H7 (cell line): ENCODE data around the gene COL9A1. TPM values are rescaled to one million over a fixed set of nuclear protein-coding genes. Genes with fewer than 3 reads are reported as not detected.
A peak's percentile ranks its signal among the peaks of the same experiment; 100 is the strongest.
"Not testable (repeated sequence)": the region's sequence is repeated elsewhere in the genome, so short reads cannot be mapped to it uniquely, and the experiment has no call there.

ENCODE experiments used
- DNase-seq: peaks from one replicate; pipeline ENCODE4 v3.0.0; 2012
- H3K27me3 ChIP-seq: 2 replicates; pipeline ENCODE4 v1.6.0; 2011; ENCODE audit warnings: mild to moderate bottlenecking, low read length; ENCODE audit not compliant: control insufficient read depth, insufficient read depth
- H3K36me3 ChIP-seq: replicated peaks from 2 replicates; pipeline ENCODE4 v1.5.1; 2011; ENCODE audit warnings: low read length; ENCODE audit not compliant: control insufficient read depth, insufficient read depth
- H3K4me3 ChIP-seq: 2 replicates; pipeline ENCODE4 v1.5.1; 2011; ENCODE audit warnings: low read depth, mild to moderate bottlenecking, control low read depth, low read length, moderate library complexity; ENCODE audit not compliant: insufficient read depth
- total RNA-seq: library from RNA; depleted of rRNA; stranded (reverse); fragments of >200 nt; shearing (Covaris generic); gene quantifications from 2 replicates; pipeline ENCODE4 v1.2.3, GENCODE V29; 2014; rRNA removed

The COL9A1 gene
- total RNA-seq = 2.5 and 4.7 TPM in 2 replicates

GRCh38 chr6:70303034-70303525 lies at the start of gene COL9A1:
Gene COL9A1, minus strand, starts transcription at chr6:70303084. Its CDS starts 160 bp downstream, at chr6:70302924.
- no peak for DNase-seq
- Histone ChIP-seq H3K4me3 (no peak within 1 kb of the TSS), H3K36me3 (no peaks in the 10 kb centered on the region), H3K27me3 (no peaks in the 10 kb centered on the region)

DNA sequence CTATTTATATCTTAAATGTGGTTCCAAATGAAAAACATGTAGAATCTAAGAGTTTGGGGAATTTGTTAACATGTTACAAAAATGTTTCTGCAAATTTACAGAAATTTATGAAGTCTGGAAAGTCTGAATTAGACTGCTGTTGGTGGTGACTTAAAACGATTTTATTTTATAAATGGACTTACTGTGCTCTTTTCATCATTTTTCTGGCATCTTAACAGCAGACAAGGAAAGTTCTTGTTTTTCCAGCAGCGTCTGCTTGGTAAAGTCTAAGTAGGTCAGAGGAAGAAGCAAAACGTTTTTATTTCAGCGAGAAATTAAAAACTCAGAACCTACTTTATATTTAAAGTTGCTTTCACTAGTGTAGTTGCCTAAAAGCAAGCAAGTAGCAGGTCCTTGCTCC lies 48.6 kb upstream of the COL9A1 start:
- H3K27me3 ChIP-seq = no peaks in the 10 kb centered on the region
- H3K4me3 ChIP-seq = no peak overlapping the region
- H3K36me3 ChIP-seq = no peaks in the 10 kb centered on the region
- DNase-seq = no peak

DNA sequence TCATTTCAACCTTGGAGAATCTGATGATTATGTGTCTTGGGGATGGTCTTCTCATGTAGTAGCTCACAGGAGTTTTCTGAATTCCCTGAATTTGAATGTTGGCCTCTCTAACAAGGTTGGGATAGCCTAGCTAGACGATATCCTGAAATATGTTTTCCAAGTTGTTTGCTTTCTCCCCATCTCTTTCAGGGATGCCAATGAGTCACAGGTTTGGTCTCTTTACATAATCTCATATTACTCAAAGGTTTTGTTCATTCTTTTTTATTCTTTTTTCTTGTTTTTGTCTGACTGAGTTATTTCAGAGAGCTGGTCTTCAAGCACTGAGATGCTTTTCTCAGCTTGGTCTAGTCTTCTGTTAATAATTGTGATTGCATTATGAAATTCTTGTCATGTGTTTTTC lies 42.7 kb upstream of the COL9A1 start:
- H3K4me3 ChIP-seq = no peak overlapping the region
- H3K27me3 ChIP-seq = no peaks in the 10 kb centered on the region
- DNase-seq = no peak
- H3K36me3 ChIP-seq = no peaks in the 10 kb centered on the region

DNA sequence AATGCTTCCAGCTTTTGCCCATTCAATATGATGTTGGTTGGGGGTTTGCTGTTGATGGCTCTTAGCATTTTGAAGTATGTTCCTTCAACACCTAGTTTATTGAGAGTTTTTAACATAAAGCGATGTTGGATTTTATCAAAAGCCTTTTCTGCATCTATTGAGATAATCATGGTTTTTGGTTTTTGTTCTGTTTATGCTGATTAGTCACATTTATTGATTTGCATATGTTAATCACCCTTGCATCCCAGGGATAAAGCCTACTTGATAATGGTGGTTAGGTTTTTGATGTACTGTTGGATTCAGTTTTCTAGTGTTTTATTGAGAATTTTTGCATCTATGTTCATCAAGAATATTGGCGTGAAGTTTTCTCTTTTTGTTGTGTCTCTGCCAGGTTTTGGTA lies 40.4 kb upstream of the COL9A1 start:
- Histone ChIP-seq H3K27me3 (no peaks in the 10 kb centered on the region), H3K36me3 (no peaks in the 10 kb centered on the region), H3K4me3 (no peak overlapping the region)
- DNase-seq = no peak

DNA sequence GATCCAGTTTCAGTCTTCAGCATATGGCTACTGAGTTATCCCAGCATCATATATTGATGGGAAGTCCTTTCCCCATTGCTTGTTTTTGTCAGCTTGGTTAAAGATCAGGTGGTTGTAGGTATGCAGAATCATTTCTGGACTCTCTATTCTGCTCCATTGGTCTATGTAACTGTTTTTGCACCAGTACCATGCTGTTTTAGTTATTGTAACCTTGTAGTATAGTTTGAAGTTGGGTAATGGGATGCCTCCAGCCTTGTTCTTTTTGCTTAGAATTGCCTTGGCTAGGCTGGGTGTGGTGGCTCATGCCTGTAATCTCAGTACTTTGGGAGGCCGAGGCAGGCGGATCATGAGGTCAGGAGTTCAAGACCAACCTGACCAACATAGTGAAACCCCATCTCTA lies 36.9 kb upstream of the COL9A1 start:
- H3K4me3 ChIP-seq, H3K27me3 ChIP-seq, DNase-seq, H3K36me3 ChIP-seq: not testable (repeated sequence)

GRCh38 chr6:70338775-70339174 lies 35.9 kb upstream of the COL9A1 start:
- DNase-seq = no peak

GRCh38 chr6:70337743-70338105 lies 34.8 kb upstream of the COL9A1 start:
- H3K36me3 ChIP-seq = no peaks in the 10 kb centered on the region
- no peak for DNase-seq
- no peak overlapping the region for H3K4me3 ChIP-seq
- no peaks in the 10 kb centered on the region for H3K27me3 ChIP-seq

More at GRCh38 chr6:70338775-70339174, 35.9 kb upstream of the COL9A1 start:
- Histone ChIP-seq H3K36me3 (no peaks in the 10 kb centered on the region), H3K27me3 (no peaks in the 10 kb centered on the region), H3K4me3 (no peak overlapping the region)

DNA sequence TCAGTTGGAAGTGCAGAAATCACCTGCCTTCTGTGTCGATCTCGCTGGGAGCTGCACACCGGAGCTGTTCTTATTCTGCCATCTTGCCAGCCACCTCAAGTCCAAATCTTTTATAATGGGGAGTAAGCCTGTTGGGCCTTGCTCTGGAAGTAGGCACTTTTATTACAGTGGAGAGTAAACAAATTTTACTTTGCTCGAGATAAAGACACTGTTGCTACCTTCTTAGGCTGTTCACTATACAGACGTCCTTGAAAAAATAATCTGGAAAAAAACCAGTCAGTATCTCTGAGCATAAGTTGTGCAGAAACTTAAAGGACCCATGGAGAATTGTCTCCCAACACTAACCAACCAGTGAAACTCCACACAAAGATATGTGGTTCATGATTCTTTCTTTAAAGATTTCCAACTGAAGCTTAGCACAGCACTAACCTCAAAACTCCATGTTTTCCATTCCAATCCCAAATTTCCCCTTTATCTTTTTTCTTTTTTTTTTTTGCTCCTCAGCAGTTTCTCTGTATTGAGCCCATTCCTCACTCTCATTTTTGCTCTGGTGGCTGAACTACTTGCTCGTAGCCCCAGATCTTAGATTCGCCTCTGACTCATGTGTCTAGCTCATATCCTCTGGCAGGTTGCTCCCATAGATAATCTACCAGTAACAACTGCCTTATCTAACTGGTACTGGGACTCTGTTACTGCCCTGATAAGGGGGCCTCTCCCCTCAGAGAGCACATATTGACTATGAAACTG lies 34.3 kb upstream of the COL9A1 start:
- Histone ChIP-seq H3K36me3 (no peaks in the 10 kb centered on the region), H3K4me3 (no peak overlapping the region), H3K27me3 (no peaks in the 10 kb centered on the region)
- no peak for DNase-seq

GRCh38 chr6:70327036-70327435 lies 24.2 kb upstream of the COL9A1 start:
- Histone ChIP-seq H3K4me3 (no peak overlapping the region), H3K36me3 (no peaks in the 10 kb centered on the region), H3K27me3 (no peaks in the 10 kb centered on the region)
- DNase-seq = no peak

- DNase-seq = no peak
- H3K4me3 ChIP-seq = no peak overlapping the region
- no peaks in the 10 kb centered on the region for H3K36me3 ChIP-seq
- no peaks in the 10 kb centered on the region for H3K27me3 ChIP-seq
These were observed 22.1 kb upstream of the COL9A1 start for GRCh38 chr6:70325009-70325408.

- not testable (repeated sequence) for DNase-seq
These were observed 14.9 kb upstream of the COL9A1 start for GRCh38 chr6:70317799-70318198.

DNA sequence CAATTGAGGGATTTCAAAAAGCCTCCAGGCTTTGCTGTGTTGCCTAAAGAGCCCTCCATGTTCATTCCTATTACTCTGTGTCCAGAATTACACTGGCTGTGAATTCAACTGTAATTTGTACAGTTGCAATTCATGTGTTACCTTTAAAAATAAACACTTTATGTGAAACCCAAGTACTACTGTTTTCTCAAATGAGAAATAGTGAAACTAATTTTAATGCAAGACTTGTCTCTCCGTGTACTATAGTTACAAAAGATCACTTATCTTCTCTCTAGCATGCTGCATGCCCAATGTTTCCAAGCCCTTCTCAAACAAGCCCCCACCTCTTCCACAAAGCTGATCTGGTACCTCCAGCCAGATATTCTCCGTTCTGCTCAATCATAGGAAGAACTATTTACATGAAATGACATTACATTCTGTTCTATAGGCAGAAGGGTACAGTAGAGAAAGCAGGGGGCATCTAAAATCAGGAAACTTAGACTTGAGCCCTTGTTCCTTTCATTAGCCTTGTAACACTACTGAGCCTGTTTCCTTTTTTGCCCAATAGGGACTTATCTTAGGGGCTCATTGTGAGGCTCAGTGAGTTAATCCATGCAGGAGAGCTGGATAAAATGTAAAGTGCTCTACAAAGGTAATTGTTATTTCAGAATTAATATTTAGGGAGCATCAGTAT lies 12.3 kb upstream of the COL9A1 start:
- no peaks in the 10 kb centered on the region for H3K36me3 ChIP-seq
- H3K4me3 ChIP-seq = no peak overlapping the region
- DNase-seq = no peak
- no peaks in the 10 kb centered on the region for H3K27me3 ChIP-seq

More at GRCh38 chr6:70317799-70318198, 14.9 kb upstream of the COL9A1 start:
- peak overlapping the region; percentile 20; the same call in 1 of the 2 replicates for H3K4me3 ChIP-seq
- not testable (repeated sequence) for H3K27me3 ChIP-seq, H3K36me3 ChIP-seq

- Histone ChIP-seq H3K36me3 (no peaks in the 10 kb centered on the region), H3K4me3 (no peak overlapping the region), H3K27me3 (no peaks in the 10 kb centered on the region)
- DNase-seq = no peak
These were observed 11.4 kb upstream of the COL9A1 start for GRCh38 chr6:70314296-70314695.

GRCh38 chr6:70312165-70312745 lies 9.4 kb upstream of the COL9A1 start:
- Histone ChIP-seq H3K4me3 (no peak overlapping the region), H3K27me3 (no peaks in the 10 kb centered on the region), H3K36me3 (no peaks in the 10 kb centered on the region)
- DNase-seq = no peak
